CD4-positive, CD25-positive, alpha-beta regulatory T cell (primary cell): Measurements from ENCODE around the gene UHRF2. TPM values are rescaled to one million over a fixed set of nuclear protein-coding genes. Genes with fewer than 3 reads are reported as not detected.

Experiments
- ATAC-seq, 2 donors: fragments of 150-1000 bp; cut with Tn5 transposase; one replicate each; pipeline ENCODE4 v1.10.0; 2021; ENCODE audit warnings: low read depth in 2 of 2, moderate number of reproducible peaks in 2 of 2, moderate library complexity in 1 of 2
- DNase-seq, 3 donors: peaks; one replicate each; pipeline versions ENCODE4 v3.0.0 to v3.0.0-alpha.2; 2012 to 2022; ENCODE audit warnings: mixed read lengths in 1 of 3
- H3K27ac ChIP-seq: one replicate; pipeline ENCODE4 v1.7.0; 2013; ENCODE audit warnings: mild to moderate bottlenecking, low read length; ENCODE audit not compliant: insufficient read depth, poor library complexity, severe bottlenecking
- H3K27me3 ChIP-seq: one replicate; pipeline ENCODE4 v1.7.0; 2013; ENCODE audit warnings: low read length; ENCODE audit not compliant: control insufficient read depth, insufficient read depth
- H3K36me3 ChIP-seq: one replicate; pipeline ENCODE4 v1.7.0; 2013; ENCODE audit warnings: mild to moderate bottlenecking, low read length, moderate library complexity; ENCODE audit not compliant: control insufficient read depth, insufficient read depth
- H3K4me1 ChIP-seq: 2 replicates; pipeline ENCODE4 v1.7.0; 2013; ENCODE audit warnings: mild to moderate bottlenecking, low read length; ENCODE audit not compliant: insufficient read depth, control insufficient read depth, poor library complexity, severe bottlenecking
- H3K4me3 ChIP-seq: one replicate; pipeline ENCODE4 v1.7.0; 2013; ENCODE audit warnings: low read depth, mild to moderate bottlenecking, low read length, moderate library complexity
- H3K9me3 ChIP-seq, 2 experiments: 1 replicate in 1 of 2; 2 replicates in 1 of 2; pipeline ENCODE4 v1.7.0; 2013; ENCODE audit warnings: low read length in 2 of 2, mild to moderate bottlenecking in 1 of 2, moderate library complexity in 1 of 2; ENCODE audit not compliant: control insufficient read depth in 2 of 2
- H3K27ac Mint-ChIP-seq, 3 donors: one replicate each; pipeline ENCODE4 v1.8.0; 2020 to 2022; ENCODE audit warnings: mild to moderate bottlenecking in 3 of 3, mixed read lengths in 3 of 3, moderate library complexity in 2 of 3
- H3K27me3 Mint-ChIP-seq: one replicate; pipeline ENCODE4 v1.8.0; 2022; ENCODE audit warnings: mild to moderate bottlenecking, mixed read lengths
- H3K36me3 Mint-ChIP-seq: one replicate; pipeline ENCODE4 v1.8.0; 2020; ENCODE audit warnings: mixed read lengths
- H3K4me1 Mint-ChIP-seq, 4 donors: one replicate each; pipeline ENCODE4 v1.8.0; 2020 to 2022; ENCODE audit warnings: mixed read lengths in 4 of 4, mild to moderate bottlenecking in 1 of 4
- H3K4me3 Mint-ChIP-seq, 4 donors: one replicate each; pipeline ENCODE4 v1.8.0; 2020 to 2022; ENCODE audit warnings: mild to moderate bottlenecking in 4 of 4, mixed read lengths in 4 of 4, moderate library complexity in 3 of 4
- H3K9me3 Mint-ChIP-seq, 7 donors: one replicate each; pipeline ENCODE4 v1.8.0; 2020 to 2022; ENCODE audit warnings: mixed read lengths in 7 of 7, mild to moderate bottlenecking in 3 of 7, moderate library complexity in 2 of 7
- polyA plus RNA-seq, 4 donors: library from polyadenylated mRNA; unstranded; fragments of 300-500 nt; fragmentation: Illumina TruSeq; gene quantifications; one replicate each; pipeline ENCODE4 v1.2.3, GENCODE V29; 2021
- total RNA-seq: library from RNA; stranded (reverse); gene quantifications from one replicate; pipeline ENCODE4 v1.2.3, GENCODE V29; 2022

UHRF2 gene
- total and polyA plus RNA-seq, 5 donors from 2014 or later: 19.9 to 222 (median 21.0) TPM

- Mint-ChIP-seq H3K36me3 (no peaks in the 10 kb centered on the region), H3K4me3 (no peak overlapping the region), H3K9me3 (peaks cover 0 to 1% (median 0%) of the 10 kb centered on the region in 7 donors), H3K27ac (no peak overlapping the region), H3K4me1 (no peaks in the 10 kb centered on the region), H3K27me3 (peaks cover 24% of the 10 kb centered on the region)
- Histone ChIP-seq H3K4me3 (no peak overlapping the region), H3K36me3 (no peaks in the 10 kb centered on the region), H3K4me1 (no peaks in the 10 kb centered on the region), H3K27me3 (no peaks in the 10 kb centered on the region), H3K9me3 (no peaks in the 10 kb centered on the region), H3K27ac (no peak overlapping the region)
- ATAC-seq (no peak), DNase-seq (no peak)
These were observed 132.2 kb downstream of the UHRF2 start for GRCh38 chr9:6545017-6545691.

- DNase-seq (no peak), ATAC-seq (no peak)
- Histone ChIP-seq H3K27ac (no peak overlapping the region), H3K9me3 (no peaks in the 10 kb centered on the region), H3K36me3 (no peaks in the 10 kb centered on the region), H3K4me3 (no peak overlapping the region), H3K27me3 (no peaks in the 10 kb centered on the region), H3K4me1 (no peaks in the 10 kb centered on the region)
- H3K27me3 Mint-ChIP-seq: peaks cover 21% of the 10 kb centered on the region
- H3K4me1 Mint-ChIP-seq: no peaks in the 10 kb centered on the region
- H3K27ac Mint-ChIP-seq: no peak overlapping the region
- no peaks in the 10 kb centered on the region for H3K9me3 Mint-ChIP-seq
- H3K4me3 Mint-ChIP-seq: no peak overlapping the region
- H3K36me3 Mint-ChIP-seq: no peaks in the 10 kb centered on the region
These were observed 136.3 kb downstream of the UHRF2 start for GRCh38 chr9:6549106-6549800.

- H3K36me3 Mint-ChIP-seq: no peaks in the 10 kb centered on the region
- no peaks in the 10 kb centered on the region for H3K27me3 ChIP-seq
- H3K4me1 ChIP-seq: no peaks in the 10 kb centered on the region
- DNase-seq (no peak), ATAC-seq (no peak)
- H3K27me3 Mint-ChIP-seq: peaks cover 13% of the 10 kb centered on the region
- no peaks in the 10 kb centered on the region for H3K36me3 ChIP-seq
- H3K4me3 ChIP-seq: no peak overlapping the region
- no peak overlapping the region for H3K27ac ChIP-seq
- H3K4me1 Mint-ChIP-seq: no peaks in the 10 kb centered on the region
- H3K4me3 Mint-ChIP-seq: no peak overlapping the region
- no peaks in the 10 kb centered on the region for H3K9me3 ChIP-seq
- H3K27ac Mint-ChIP-seq: no peak overlapping the region
- H3K9me3 Mint-ChIP-seq: no peaks in the 10 kb centered on the region
These were observed 138.1 kb downstream of the UHRF2 start for GRCh38 chr9:6551136-6551535.

GRCh38 chr9:6552033-6552432, 139.0 kb downstream of the UHRF2 start:
- H3K4me1 Mint-ChIP-seq: no peaks in the 10 kb centered on the region
- H3K27ac Mint-ChIP-seq: no peak overlapping the region
- Histone ChIP-seq H3K27me3 (no peaks in the 10 kb centered on the region), H3K9me3 (no peaks in the 10 kb centered on the region), H3K27ac (no peak overlapping the region), H3K4me1 (no peaks in the 10 kb centered on the region), H3K4me3 (no peak overlapping the region), H3K36me3 (no peaks in the 10 kb centered on the region)
- ATAC-seq: no peak
- no peak overlapping the region for H3K4me3 Mint-ChIP-seq
- H3K36me3 Mint-ChIP-seq: no peaks in the 10 kb centered on the region
- peaks cover 13% of the 10 kb centered on the region for H3K27me3 Mint-ChIP-seq
- no peak for DNase-seq
- H3K9me3 Mint-ChIP-seq: no peaks in the 10 kb centered on the region

GRCh38 chr9:6552498-6553121, 139.6 kb downstream of the UHRF2 start:
- DNase-seq (no peak), ATAC-seq (no peak)
- H3K27me3 ChIP-seq: no peaks in the 10 kb centered on the region
- no peaks in the 10 kb centered on the region for H3K36me3 Mint-ChIP-seq
- H3K36me3 ChIP-seq: no peaks in the 10 kb centered on the region
- no peak overlapping the region for H3K4me3 ChIP-seq
- no peaks in the 10 kb centered on the region for H3K9me3 ChIP-seq
- H3K9me3 Mint-ChIP-seq: no peaks in the 10 kb centered on the region
- no peak overlapping the region for H3K27ac Mint-ChIP-seq
- no peaks in the 10 kb centered on the region for H3K4me1 ChIP-seq
- peaks cover 13% of the 10 kb centered on the region for H3K27me3 Mint-ChIP-seq
- H3K4me3 Mint-ChIP-seq: no peak overlapping the region
- no peaks in the 10 kb centered on the region for H3K4me1 Mint-ChIP-seq
- H3K27ac ChIP-seq: no peak overlapping the region

- peaks cover 13% of the 10 kb centered on the region for H3K27me3 Mint-ChIP-seq
- ATAC-seq: no peak
- DNase-seq: no peak
- no peaks in the 10 kb centered on the region for H3K27me3 ChIP-seq
- H3K4me3 ChIP-seq: no peak overlapping the region
- H3K36me3 ChIP-seq: no peaks in the 10 kb centered on the region
- no peaks in the 10 kb centered on the region for H3K9me3 Mint-ChIP-seq
- H3K4me1 ChIP-seq: no peaks in the 10 kb centered on the region
- H3K27ac Mint-ChIP-seq: no peak overlapping the region
- no peak overlapping the region for H3K27ac ChIP-seq
- no peaks in the 10 kb centered on the region for H3K36me3 Mint-ChIP-seq
- no peak overlapping the region for H3K4me3 Mint-ChIP-seq
- H3K4me1 Mint-ChIP-seq: no peaks in the 10 kb centered on the region
- H3K9me3 ChIP-seq: no peaks in the 10 kb centered on the region
These were observed 140.9 kb downstream of the UHRF2 start for GRCh38 chr9:6553866-6554265.
